Measurements from ENCODE around the gene MBD6. TPM values are rescaled to one million over a fixed set of nuclear protein-coding genes. Genes with fewer than 3 reads are reported as not detected.

Gene MBD6
- total and polyA plus RNA-seq, 2 of the 13 experiments (the other 11 are each of a cell fraction or from before 2014, with no cell fraction given): 4.1 to 5.9 TPM

DNA sequence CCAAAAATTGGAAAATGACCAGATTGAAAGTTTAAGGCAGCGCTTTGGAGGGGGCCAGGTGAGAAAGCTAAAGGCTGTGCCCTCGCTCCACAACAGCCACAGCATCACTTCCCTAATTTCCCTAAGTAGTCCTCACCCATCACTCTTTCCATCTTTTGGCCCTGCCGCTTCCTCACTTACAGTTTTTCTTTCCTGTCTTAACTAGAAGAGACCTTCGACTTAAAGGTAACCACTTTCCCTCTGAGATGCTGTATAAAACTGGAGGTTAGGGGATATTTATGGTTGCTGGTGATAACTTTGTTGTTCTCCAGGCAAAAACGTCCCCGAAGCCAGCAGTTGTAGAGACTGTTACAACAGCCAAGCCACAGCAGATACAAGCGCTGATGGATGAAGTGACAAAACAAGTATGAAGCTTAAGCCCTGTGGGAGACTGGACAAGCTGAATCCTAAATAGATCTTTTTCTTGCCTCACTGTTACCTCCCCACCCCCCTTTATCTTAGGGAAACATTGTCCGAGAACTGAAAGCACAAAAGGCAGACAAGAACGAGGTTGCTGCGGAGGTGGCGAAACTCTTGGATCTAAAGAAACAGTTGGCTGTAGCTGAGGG lies 6.6 kb upstream of the MBD6 start:
- peaks cover 35% of the 10 kb centered on the region for H4K20me1 ChIP-seq (ENCODE audit: insufficient read depth, low read length)
- TSS peak; percentile 13 for BruUV-seq (replicated peaks)
- TF ChIP-seq RBM22 (optimal IDR thresholded peaks at IDR 0.05; ENCODE audit: low read length) (peak; percentile 83), POLR2A (IDR thresholded peaks at IDR 0.05; ENCODE audit: insufficient read depth in 1 of 2, low read depth in 2 of 2, low read length in 2 of 2) (peak; percentile 7 to 44; a peak in 3 of 4 replicates), MTA3 (CRISPR knock-in tag; IDR thresholded peaks at IDR 0.05) (no peak), ZNF557 (CRISPR knock-in tag; IDR thresholded peaks at IDR 0.05) (no peak), AGO2 (optimal IDR thresholded peaks at IDR 0.05; ENCODE audit: low read depth, low read length) (peak; percentile 9), ZBTB1 (CRISPR knock-in tag; IDR thresholded peaks at IDR 0.05; ENCODE audit: borderline replicate concordance) (no peak), BHLHE40 (IDR thresholded peaks at IDR 0.05; ENCODE audit: low read length) (no peak), POLR2G (IDR thresholded peaks at IDR 0.05; ENCODE audit: low read depth, low read length) (peak; percentile 77), KDM6A (CRISPR knock-in tag; IDR thresholded peaks at IDR 0.05; ENCODE audit: low read depth) (no peak)
- H3K9me3 ChIP-seq (ENCODE audit: low read length): no peaks in the 10 kb centered on the region
- ChIA-PET CTCF (ENCODE audit: low intra/inter-chr PET ratio, low total read pairs) (no interaction called here), POLR2A (interaction anchor here (1.0 to 7.8 kb wide), 6 partner anchors 8 to 75 kb away, joined by 3 to 90 read pairs (median 6); partner anchors contain the start of genes INHBE and PIP4K2C)
- H3K27me3 ChIP-seq (ENCODE audit: control insufficient read depth in 1 of 2, insufficient read depth in 2 of 2, low read length in 2 of 2): no peaks in the 10 kb centered on the region; a peak in 1 of 5 replicates
- no peak overlapping the region for H3K4me2 ChIP-seq (ENCODE audit: low read depth, low read length)
- in situ Hi-C loops (cut with HindIII; ENCODE audit: extremely low pct_ligation_motif_present, low pct_unique_long_range_greater_than_20kb) (no loop called here), intact Hi-C loops (cut with micrococcal nuclease; ENCODE audit: unreplicated experiment) (no loop called here)
- H3K4me3 ChIP-seq (replicated peaks in 1 of 3; ENCODE audit: insufficient read depth in 1 of 3, low read depth in 2 of 3, low read length in 3 of 3): no peak overlapping the region
- WGBS (ENCODE audit: low lambda C conversion rate): 95% methylated on average over 11 of the region's 11 CpGs
- FAIRE-seq: no peak
- H3K4me1 ChIP-seq (ENCODE audit: insufficient read depth, low read length): peaks cover 19% of the 10 kb centered on the region
- no peak for DNase-seq (ENCODE audit: low spot score)
- peaks cover 24% of the 10 kb centered on the region for H3K79me2 ChIP-seq (ENCODE audit: insufficient read depth, low read length)
- H3K9ac ChIP-seq (ENCODE audit: insufficient read depth, low read depth, low read length): no peak overlapping the region
- no peak for ATAC-seq
- H2AFZ ChIP-seq (ENCODE audit: low read length): no peak overlapping the region
- H3K36me3 ChIP-seq (replicated peaks in 1 of 2; ENCODE audit: control insufficient read depth in 1 of 2, insufficient read depth in 2 of 2, low read length in 2 of 2): peaks cover 31 to 63% of the 10 kb centered on the region in 2 experiments
- H3K27ac ChIP-seq (ENCODE audit: extremely low read length, insufficient read depth, low read length): no peak overlapping the region

DNA sequence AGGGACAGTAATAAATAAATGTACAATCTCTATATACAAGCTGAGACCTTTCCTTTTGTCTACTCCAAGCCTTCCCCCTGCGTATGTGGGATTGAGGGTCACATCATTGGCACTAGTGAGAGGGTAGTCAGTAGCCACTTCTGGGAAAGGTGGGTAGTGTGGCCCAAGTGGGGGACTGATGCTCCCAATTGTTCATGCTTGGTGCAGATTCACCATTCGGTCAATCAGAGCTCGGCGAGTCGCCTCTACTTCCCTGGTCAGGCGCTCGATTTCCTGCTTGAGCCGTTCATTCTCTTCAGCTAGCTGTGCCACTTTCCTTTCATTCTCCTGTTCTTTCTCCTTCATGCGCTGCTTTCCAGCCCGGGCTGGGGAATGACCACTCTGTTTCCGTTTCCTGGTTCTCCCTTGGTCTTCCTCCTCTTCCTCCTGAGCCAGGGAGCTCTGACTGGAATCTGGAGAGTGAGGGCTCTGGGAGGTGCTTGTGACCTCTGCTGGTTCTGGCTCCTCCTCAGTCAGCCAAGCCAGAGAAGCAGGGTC lies 5.9 kb upstream of the MBD6 start:
- H3K27ac ChIP-seq (ENCODE audit: extremely low read length, insufficient read depth, low read length): no peak overlapping the region
- H3K36me3 ChIP-seq (replicated peaks in 1 of 2; ENCODE audit: control insufficient read depth in 1 of 2, insufficient read depth in 2 of 2, low read length in 2 of 2): peaks cover 26 to 57% of the 10 kb centered on the region in 2 experiments
- ATAC-seq (no peak), FAIRE-seq (no peak), DNase-seq (ENCODE audit: low spot score) (no peak)
- in situ Hi-C loops (cut with HindIII; ENCODE audit: extremely low pct_ligation_motif_present, low pct_unique_long_range_greater_than_20kb): no loop called here
- ChIA-PET CTCF (ENCODE audit: low intra/inter-chr PET ratio, low total read pairs) (no interaction called here), POLR2A (interaction anchor here (0.7 to 7.8 kb wide), 12 partner anchors 8 to 116 kb away, joined by 3 to 90 read pairs (median 4); partner anchors contain the start of genes B4GALNT1, DCTN2, INHBC and INHBE)
- intact Hi-C loops (cut with micrococcal nuclease; ENCODE audit: unreplicated experiment): no loop called here
- H4K20me1 ChIP-seq (ENCODE audit: insufficient read depth, low read length): peaks cover 35% of the 10 kb centered on the region
- H3K9ac ChIP-seq (ENCODE audit: insufficient read depth, low read depth, low read length): no peak overlapping the region
- BruUV-seq (replicated peaks): no TSS peak
- WGBS (ENCODE audit: low lambda C conversion rate): 95% methylated on average over 11 of the region's 11 CpGs
- H3K4me2 ChIP-seq (ENCODE audit: low read depth, low read length): no peak overlapping the region
- H3K4me1 ChIP-seq (ENCODE audit: insufficient read depth, low read length): peaks cover 26% of the 10 kb centered on the region
- peaks cover 24% of the 10 kb centered on the region for H3K79me2 ChIP-seq (ENCODE audit: insufficient read depth, low read length)
- H2AFZ ChIP-seq (ENCODE audit: low read length): no peak overlapping the region
- no peak overlapping the region for H3K4me3 ChIP-seq (replicated peaks in 1 of 3; ENCODE audit: insufficient read depth in 1 of 3, low read depth in 2 of 3, low read length in 3 of 3)
- no peaks in the 10 kb centered on the region; a peak in 1 of 5 replicates for H3K27me3 ChIP-seq (ENCODE audit: control insufficient read depth in 1 of 2, insufficient read depth in 2 of 2, low read length in 2 of 2)
- TF ChIP-seq MTA3 (CRISPR knock-in tag; IDR thresholded peaks at IDR 0.05): no peak
- no peak for TF ChIP-seq HMG20B (CRISPR knock-in tag; conservative IDR thresholded peaks at IDR 0.05)
- TF ChIP-seq ARID2 (CRISPR knock-in tag; IDR thresholded peaks at IDR 0.05; ENCODE audit: borderline replicate concordance): 0 out of 2 replicates have a peak, but pooled peaks have one; percentile 20
- peak; percentile 55 for TF ChIP-seq RBM22 (optimal IDR thresholded peaks at IDR 0.05; ENCODE audit: low read length)
- TF ChIP-seq ZNF354B (CRISPR knock-in tag; IDR thresholded peaks at IDR 0.05): no peak
- peak; percentile 20; the same call in 1 of the 2 replicates for TF ChIP-seq SSRP1 (CRISPR knock-in tag; IDR thresholded peaks at IDR 0.05)
- 0 out of 2 replicates have a peak, but pooled peaks have one; percentile 19 for TF ChIP-seq BORCS8-MEF2B (CRISPR knock-in tag; IDR thresholded peaks at IDR 0.05)
- peak in 1 of 2 experiments; percentile 13; a peak in 2 of 4 replicates for TF ChIP-seq POLR2A (IDR thresholded peaks at IDR 0.05; ENCODE audit: insufficient read depth in 1 of 2, low read depth in 2 of 2, low read length in 2 of 2)
- no peaks in the 10 kb centered on the region for H3K9me3 ChIP-seq (ENCODE audit: low read length)

All from HepG2 (cell line).